Stomach (tissue), 9 donors: ENCODE measurements around the gene BBS5. TPM values are rescaled to one million over a fixed set of nuclear protein-coding genes. Genes with fewer than 3 reads are reported as not detected.
"Not testable (repeated sequence)": the region's sequence is repeated elsewhere in the genome, so short reads cannot be mapped to it uniquely, and the experiment has no call there.

Experiments used
- DNase-seq, 2 donors: peaks; one replicate each; pipeline versions ENCODE4 v3.0.0 to v3.0.0-alpha.2; 2013 to 2019
- H3K27ac ChIP-seq, 5 donors: fragments of 200-600 bp in 4 of 5; sonication (generic) in 4 of 5; one replicate each; pipeline ENCODE4 v1.5.1; 2013 to 2019; ENCODE audit warnings: mild to moderate bottlenecking in 1 of 5, moderate library complexity in 1 of 5
- H3K27me3 ChIP-seq, 3 donors: fragments of 200-600 bp; sonication (generic); one replicate each; pipeline ENCODE4 v1.5.1; 2017 to 2019; ENCODE audit warnings: mixed run types in 1 of 3
- H3K36me3 ChIP-seq, 4 donors: fragments of 200-600 bp; sonication (generic); 1 replicate in 3 of 4; 2 replicates in 1 of 4; pipeline ENCODE4 v1.5.1; 2016 to 2019
- H3K4me1 ChIP-seq, 4 donors: fragments of 200-600 bp; sonication (generic); one replicate each; pipeline ENCODE4 v1.5.1; 2016 to 2019
- H3K4me3 ChIP-seq, 4 donors: fragments of 200-600 bp; sonication (generic) in 3 of 4; one replicate each; pipeline ENCODE4 v1.5.1; 2016 to 2019; ENCODE audit warnings: mild to moderate bottlenecking in 1 of 4
- H3K9me3 ChIP-seq, 4 donors: fragments of 200-600 bp; sonication (generic); one replicate each; pipeline ENCODE4 v1.5.1; 2016 to 2019
- CTCF ChIP-seq, 7 experiments: fragments of 450-650 bp in 4 of 7; fragments of 200-600 bp in 3 of 7; sonication (generic) in 3 of 7; IDR thresholded peaks; one replicate each; pipeline ENCODE4 v1.5.1; 2016 to 2019; ENCODE audit warnings: antibody characterized with exemption in 7 of 7, control low read depth in 2 of 7, mild to moderate bottlenecking in 1 of 7
- EP300 ChIP-seq: sonication (generic); formaldehyde crosslinking; IDR thresholded peaks from one replicate; pipeline ENCODE4 v1.6.1; 2017; ENCODE audit warnings: antibody characterized with exemption
- POLR2A ChIP-seq, 4 donors: fragments of 450-650 bp; IDR thresholded peaks; one replicate each; pipeline ENCODE4 v1.6.1; 2016; ENCODE audit warnings: antibody characterized with exemption in 4 of 4, control low read depth in 2 of 4, mild to moderate bottlenecking in 1 of 4, moderate library complexity in 1 of 4
- POLR2AphosphoS5 ChIP-seq, 3 donors: sonication (generic); formaldehyde crosslinking; IDR thresholded peaks; one replicate each; pipeline ENCODE4 v1.6.1; 2016; ENCODE audit warnings: antibody characterized with exemption in 3 of 3
- WGBS, 5 donors: extraction: QIAGEN DNeasy Blood & Tissue Kit in 3 of 5; methylation state at CpG; one replicate each; pipeline versions ENCODE4 v1.1.5 to v1.1.7; 2013 to 2018; 5-methylcytosine and 5-hydroxymethylcytosine counted together
- intact Hi-C: fragments of 100-400 bp; cut with DNase I; formaldehyde crosslinking; loops from one replicate; pipeline ENCODE4 v1.15.1; 2023; ENCODE audit warnings: low total_unique reads
- polyA plus RNA-seq, 3 donors: library from polyadenylated mRNA; stranded (reverse); fragments of 200-250 nt; gene quantifications; one replicate each; pipeline ENCODE4 v1.2.3, GENCODE V29; 2013
- total RNA-seq, 5 donors: library from RNA; depleted of rRNA; stranded (reverse); fragments of >200 nt; gene quantifications; one replicate each; pipeline versions ENCODE4 v1.1.0 to v1.2.3, GENCODE V29; 2014 to 2016
- donor health status: healthy with polysubstance abuse.
- donor health status: Bipolar disorder and iron deficiency.
- donor health status: healthy.

The BBS5 gene
- total and polyA plus RNA-seq, 8 donors, result 0.58 to 14.0 (median 4.1) TPM

- H3K9me3 ChIP-seq, result no peaks in the 10 kb centered on the region
- no peak overlapping the region for H3K4me3 ChIP-seq
- H3K4me1 ChIP-seq, result no peaks in the 10 kb centered on the region
- H3K27me3 ChIP-seq, result no peaks in the 10 kb centered on the region
- peaks cover 3 to 44% (median 26%) of the 10 kb centered on the region in 4 donors for H3K36me3 ChIP-seq
- DNase-seq, result no peak
- no peak for TF ChIP-seq CTCF (IDR thresholded peaks at IDR 0.05)
- no peak for TF ChIP-seq POLR2AphosphoS5 (IDR thresholded peaks at IDR 0.05)
- no peak for TF ChIP-seq POLR2A (IDR thresholded peaks at IDR 0.05)
- no peak for TF ChIP-seq EP300
- intact Hi-C loops, result no loop called here
- H3K27ac ChIP-seq, result no peak overlapping the region
Observed at GRCh38 chr2:169526451-169526850, 47.2 kb downstream of the BBS5 start.

- H3K36me3 ChIP-seq, result peaks cover 0 to 43% (median 29%) of the 10 kb centered on the region in 4 donors
- intact Hi-C loops, result no loop called here
- no peak overlapping the region for H3K27ac ChIP-seq
- 4 to 17% (median 8%) methylated on average over 2 of the region's 2 CpGs for WGBS, 5 donors
- TF ChIP-seq EP300 (no peak), CTCF (IDR thresholded peaks at IDR 0.05) (peak in 5 of 7 experiments; percentile 76 to 84 (median 80))
- H3K9me3 ChIP-seq, result no peaks in the 10 kb centered on the region
- DNase-seq, result peak; percentile 79 to 81
- no peak overlapping the region for H3K4me3 ChIP-seq
- H3K27me3 ChIP-seq, result no peaks in the 10 kb centered on the region
- no peaks in the 10 kb centered on the region for H3K4me1 ChIP-seq
Observed at GRCh38 chr2:169528271-169528701, 49.0 kb downstream of the BBS5 start.

- H3K4me3 ChIP-seq, intact Hi-C loops, H3K27me3 ChIP-seq, DNase-seq, H3K4me1 ChIP-seq, H3K27ac ChIP-seq, H3K9me3 ChIP-seq: not testable (repeated sequence)
- H3K36me3 ChIP-seq, result peaks cover 0 to 64% (median 39%) of the 10 kb centered on the region in 4 donors
- 95 to 98% (median 97%) methylated on average over 2 of the region's 2 CpGs for WGBS, 5 donors
Observed at GRCh38 chr2:169539460-169539859, 60.2 kb downstream of the BBS5 start.

GRCh38 chr2:169540146-169540545 is 60.9 kb downstream of the BBS5 start:
- peaks cover 0 to 59% (median 36%) of the 10 kb centered on the region in 4 donors for H3K36me3 ChIP-seq
- TF ChIP-seq POLR2AphosphoS5 (IDR thresholded peaks at IDR 0.05) (no peak), POLR2A (IDR thresholded peaks at IDR 0.05) (no peak), CTCF (IDR thresholded peaks at IDR 0.05) (no peak), EP300 (no peak)
- H3K27ac ChIP-seq, result no peak overlapping the region
- DNase-seq, result no peak
- no peaks in the 10 kb centered on the region for H3K27me3 ChIP-seq
- WGBS, 5 donors, result 69 to 80% (median 79%) methylated on average over 2 of the region's 2 CpGs
- H3K4me1 ChIP-seq, result no peaks in the 10 kb centered on the region
- intact Hi-C loops, result no loop called here
- H3K4me3 ChIP-seq, result no peak overlapping the region
- H3K9me3 ChIP-seq, result no peaks in the 10 kb centered on the region

- Histone ChIP-seq H3K36me3 (peaks cover 0 to 66% (median 39%) of the 10 kb centered on the region in 4 donors), H3K27ac (no peak overlapping the region), H3K4me1 (no peaks in the 10 kb centered on the region), H3K9me3 (no peaks in the 10 kb centered on the region), H3K4me3 (no peak overlapping the region), H3K27me3 (no peaks in the 10 kb centered on the region)
- intact Hi-C loops, result no loop called here
- no peak for DNase-seq
- TF ChIP-seq POLR2AphosphoS5 (IDR thresholded peaks at IDR 0.05) (no peak), CTCF (IDR thresholded peaks at IDR 0.05) (no peak), POLR2A (IDR thresholded peaks at IDR 0.05) (no peak), EP300 (no peak)
- WGBS, 5 donors, result 90 to 94% (median 93%) methylated on average over 3 of the region's 3 CpGs
Observed at GRCh38 chr2:169542433-169542832, 63.1 kb downstream of the BBS5 start.
